MM.1S (cell line): ENCODE results near the gene NT5DC2.

Experiments used
- EZH2phosphoT487 ChIP-seq: fragments of 300-600 bp; sonication (generic); IDR thresholded peaks from 2 replicates; pipeline ENCODE4 v1.6.1; 2018; ENCODE audit warnings: antibody characterized with exemption, low read length
- TF ChIP-seq, protein P1 (sequence below): fragments of 300-600 bp; sonication (generic); IDR thresholded peaks from 2 replicates; pipeline ENCODE4 v1.5.1; 2016; ENCODE audit warnings: antibody characterized with exemption, low read length, mixed read lengths

DNA sequence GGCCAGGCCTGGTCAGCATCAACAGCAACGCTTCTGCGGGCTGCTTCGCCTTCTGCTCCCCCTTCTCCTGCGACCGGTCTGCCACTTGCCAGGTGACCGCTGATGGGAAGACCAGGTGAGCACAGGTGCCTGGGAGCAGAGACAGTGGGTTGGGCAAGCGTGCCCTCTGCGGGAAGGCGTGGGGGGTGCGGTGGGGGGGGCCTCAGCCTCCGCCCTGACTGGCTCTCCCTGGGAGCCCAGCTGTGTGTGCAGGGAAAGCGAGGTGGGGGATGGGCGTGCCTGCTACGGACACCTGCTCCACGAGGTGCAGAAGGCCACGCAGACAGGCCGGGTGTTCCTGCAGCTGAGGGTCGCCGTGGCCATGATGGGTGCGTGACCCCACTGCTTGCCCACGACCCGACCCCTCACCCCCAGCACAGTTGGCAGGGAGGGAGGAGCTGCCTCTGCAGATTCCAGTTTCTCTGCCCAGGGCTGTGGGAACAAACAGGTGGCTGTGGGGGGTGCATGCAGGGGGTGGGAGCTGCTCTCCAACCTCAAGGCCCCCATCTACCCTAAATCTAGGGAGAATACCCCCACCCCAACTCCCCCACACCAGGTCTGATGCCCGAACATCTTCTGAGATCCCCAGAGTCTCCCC is 29.8 kb downstream of the NT5DC2 start:
- TF ChIP-seq, protein P1, sequence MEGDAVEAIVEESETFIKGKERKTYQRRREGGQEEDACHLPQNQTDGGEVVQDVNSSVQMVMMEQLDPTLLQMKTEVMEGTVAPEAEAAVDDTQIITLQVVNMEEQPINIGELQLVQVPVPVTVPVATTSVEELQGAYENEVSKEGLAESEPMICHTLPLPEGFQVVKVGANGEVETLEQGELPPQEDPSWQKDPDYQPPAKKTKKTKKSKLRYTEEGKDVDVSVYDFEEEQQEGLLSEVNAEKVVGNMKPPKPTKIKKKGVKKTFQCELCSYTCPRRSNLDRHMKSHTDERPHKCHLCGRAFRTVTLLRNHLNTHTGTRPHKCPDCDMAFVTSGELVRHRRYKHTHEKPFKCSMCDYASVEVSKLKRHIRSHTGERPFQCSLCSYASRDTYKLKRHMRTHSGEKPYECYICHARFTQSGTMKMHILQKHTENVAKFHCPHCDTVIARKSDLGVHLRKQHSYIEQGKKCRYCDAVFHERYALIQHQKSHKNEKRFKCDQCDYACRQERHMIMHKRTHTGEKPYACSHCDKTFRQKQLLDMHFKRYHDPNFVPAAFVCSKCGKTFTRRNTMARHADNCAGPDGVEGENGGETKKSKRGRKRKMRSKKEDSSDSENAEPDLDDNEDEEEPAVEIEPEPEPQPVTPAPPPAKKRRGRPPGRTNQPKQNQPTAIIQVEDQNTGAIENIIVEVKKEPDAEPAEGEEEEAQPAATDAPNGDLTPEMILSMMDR: no peak
- no peak for TF ChIP-seq EZH2phosphoT487
